ENCODE results near the gene DDIT3. TPM values are rescaled to one million over a fixed set of nuclear protein-coding genes. Genes with fewer than 3 reads are reported as not detected.

The DDIT3 gene
- total RNA-seq, 1 donor from 2014 or later, result 17.7 TPM

DNA sequence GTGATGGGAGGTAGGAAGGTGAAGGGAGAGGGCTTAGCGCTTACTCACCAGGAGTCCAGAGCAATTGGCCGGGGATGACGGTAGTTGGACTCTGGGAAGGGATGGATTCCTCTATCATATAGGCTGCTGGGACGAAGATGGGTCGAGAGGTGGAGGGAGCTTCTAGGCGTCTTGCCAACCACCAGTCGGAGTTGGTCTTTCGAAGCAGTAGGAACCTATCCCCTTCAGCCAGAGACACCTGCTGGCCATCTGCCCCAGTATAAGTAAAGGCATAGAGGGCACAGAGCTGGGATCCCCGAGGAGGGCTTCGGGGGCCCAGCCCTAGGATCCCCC, 41.3 kb downstream of the DDIT3 start:
- no peak for DNase-seq (ENCODE audit: extremely low spot score, unreplicated experiment)
- no peak overlapping the region for H3K4me3 Mint-ChIP-seq
- no peak overlapping the region for H3K27ac Mint-ChIP-seq
- no peak for TF ChIP-seq CTCF (conservative IDR thresholded peaks at IDR 0.05)
- peaks cover 10% of the 10 kb centered on the region for H3K4me1 Mint-ChIP-seq (ENCODE audit: unreplicated experiment)
- H3K27me3 Mint-ChIP-seq, result peaks cover 81% of the 10 kb centered on the region
- H3K9me3 Mint-ChIP-seq, result no peaks in the 10 kb centered on the region
- no peaks in the 10 kb centered on the region for H3K36me3 Mint-ChIP-seq

DNA sequence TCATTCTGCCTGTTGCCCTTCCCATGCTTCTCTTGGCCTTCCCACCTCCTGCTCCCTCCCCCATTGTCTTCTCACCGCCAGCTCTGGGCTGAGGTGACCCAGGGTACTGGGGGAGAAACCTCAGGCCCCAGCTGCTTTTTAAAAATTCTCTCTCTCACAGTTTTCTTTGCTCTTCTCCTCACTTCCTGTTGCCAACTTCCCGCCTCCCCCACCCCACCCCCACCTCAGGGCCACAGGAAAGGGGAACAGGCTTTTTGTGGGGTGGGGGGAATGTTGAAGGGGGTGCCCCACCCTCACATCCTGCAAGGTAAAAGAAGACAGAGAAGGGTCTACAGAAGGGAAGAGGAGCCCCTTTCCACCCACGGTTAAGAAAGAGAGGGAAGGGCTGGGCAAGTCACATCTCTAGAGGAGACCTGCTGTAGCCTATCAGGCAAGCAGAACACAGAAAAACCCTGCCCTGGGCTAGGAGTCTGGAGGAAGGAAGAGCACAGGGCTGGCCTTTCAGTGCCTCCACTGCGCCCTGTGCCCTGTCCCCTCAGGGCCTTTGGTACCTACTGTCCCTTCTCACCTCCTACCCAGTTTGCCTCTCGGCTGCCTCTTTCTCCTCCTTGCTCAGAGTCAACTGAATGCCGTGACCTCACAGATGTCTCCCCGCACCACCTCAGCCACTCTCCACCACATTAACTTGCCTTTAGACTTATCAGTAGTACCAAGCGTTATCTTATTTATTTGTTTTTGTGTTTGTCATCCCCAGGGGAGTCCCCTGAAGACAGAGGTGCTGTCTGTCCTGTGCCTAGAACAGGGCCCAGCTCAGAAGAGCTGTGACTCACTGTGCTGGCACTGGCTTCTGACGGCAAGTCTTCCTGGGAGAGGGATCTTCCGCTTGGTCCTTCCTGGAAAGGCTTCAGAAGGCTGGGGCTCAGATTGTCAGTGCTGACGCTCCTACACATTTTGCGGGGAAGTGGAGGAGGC, 42.3 kb downstream of the DDIT3 start:
- Mint-ChIP-seq H3K4me1 (ENCODE audit: unreplicated experiment) (peaks cover 5% of the 10 kb centered on the region), H3K27me3 (peaks cover 86% of the 10 kb centered on the region), H3K4me3 (no peak overlapping the region), H3K27ac (no peak overlapping the region), H3K36me3 (no peaks in the 10 kb centered on the region), H3K9me3 (no peaks in the 10 kb centered on the region)
- DNase-seq (ENCODE audit: extremely low spot score, unreplicated experiment), result no peak
- TF ChIP-seq CTCF (conservative IDR thresholded peaks at IDR 0.05), result no peak

DNA sequence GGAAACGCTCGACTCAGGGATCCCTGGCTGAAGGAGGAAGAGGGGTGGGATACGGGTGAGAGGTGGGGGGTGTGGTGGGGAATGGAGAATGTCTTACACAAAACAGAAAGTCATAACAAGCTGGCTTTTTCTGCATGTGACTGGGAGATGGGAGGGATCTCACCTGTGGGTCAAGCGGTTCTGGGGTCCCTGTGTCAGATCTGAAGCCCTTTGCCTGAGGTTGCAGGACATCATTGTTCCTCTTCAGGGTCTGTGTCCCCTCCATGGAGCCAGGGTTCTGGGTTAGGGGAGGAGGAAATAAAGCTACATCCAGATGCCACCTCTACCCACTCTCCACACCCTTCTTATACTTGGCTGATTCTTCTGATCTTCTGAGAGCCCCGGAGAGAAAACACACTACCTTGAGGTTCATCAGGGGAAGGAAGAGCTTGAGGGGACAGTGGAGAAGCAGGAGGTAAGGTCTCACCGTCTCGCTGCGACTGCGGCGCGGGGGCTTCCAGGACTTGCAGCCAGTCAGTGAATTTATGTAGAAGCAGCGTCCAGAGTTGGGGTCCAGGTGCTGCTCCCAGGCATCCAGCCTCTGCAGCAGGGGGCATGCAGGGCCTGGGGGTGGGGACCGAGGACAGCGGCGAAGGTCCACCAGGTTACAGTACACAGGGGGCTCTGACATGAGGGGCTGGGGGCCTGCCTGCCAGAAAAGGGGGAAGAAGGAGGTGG, 43.2 kb downstream of the DDIT3 start:
- no peaks in the 10 kb centered on the region for H3K9me3 Mint-ChIP-seq
- H3K36me3 Mint-ChIP-seq, result no peaks in the 10 kb centered on the region
- H3K27ac Mint-ChIP-seq, result no peak overlapping the region
- no peak for DNase-seq (ENCODE audit: extremely low spot score, unreplicated experiment)
- H3K4me1 Mint-ChIP-seq (ENCODE audit: unreplicated experiment), result peaks cover 4% of the 10 kb centered on the region
- no peak for TF ChIP-seq CTCF (conservative IDR thresholded peaks at IDR 0.05)
- H3K27me3 Mint-ChIP-seq, result peaks cover 93% of the 10 kb centered on the region
- peak overlapping the region; percentile 35 for H3K4me3 Mint-ChIP-seq

- peak overlapping the region; percentile 65 for H3K4me3 Mint-ChIP-seq
- no peaks in the 10 kb centered on the region for H3K9me3 Mint-ChIP-seq
- peak; percentile 35 for TF ChIP-seq CTCF (conservative IDR thresholded peaks at IDR 0.05)
- no peaks in the 10 kb centered on the region for H3K36me3 Mint-ChIP-seq
- peaks cover 93% of the 10 kb centered on the region for H3K27me3 Mint-ChIP-seq
- H3K4me1 Mint-ChIP-seq (ENCODE audit: unreplicated experiment), result no peaks in the 10 kb centered on the region
- no peak for DNase-seq (ENCODE audit: extremely low spot score, unreplicated experiment)
- H3K27ac Mint-ChIP-seq, result no peak overlapping the region
These were observed 43.9 kb downstream of the DDIT3 start for GRCh38 chr12:57476162-57476992.
